Peyer's patch (tissue), 4 donors: Measurements from ENCODE around the gene CDKN2B. TPM values are rescaled to one million over a fixed set of nuclear protein-coding genes. Genes with fewer than 3 reads are reported as not detected.

ENCODE experiments used
- DNase-seq, 3 donors: peaks; one replicate each; pipeline ENCODE4 v3.0.0-alpha.2; 2017 to 2019
- H3K27ac ChIP-seq, 4 donors: fragments of 200-600 bp; sonication (generic); one replicate each; pipeline ENCODE4 v1.5.1; 2016 to 2019
- H3K27me3 ChIP-seq, 2 donors: fragments of 200-600 bp; sonication (generic); one replicate each; pipeline ENCODE4 v1.5.1; 2019
- H3K36me3 ChIP-seq, 3 donors: fragments of 200-600 bp; sonication (generic); one replicate each; pipeline ENCODE4 v1.5.1; 2016 to 2019
- H3K4me1 ChIP-seq, 4 donors: fragments of 200-600 bp; sonication (generic); one replicate each; pipeline ENCODE4 v1.5.1; 2016 to 2019
- H3K4me3 ChIP-seq, 4 donors: fragments of 200-600 bp; sonication (generic); 1 replicate in 3 of 4; 2 replicates in 1 of 4; pipeline ENCODE4 v1.5.1; 2016 to 2019; ENCODE audit warnings: mild to moderate bottlenecking in 1 of 4
- H3K9me3 ChIP-seq, 4 donors: fragments of 200-600 bp; sonication (generic); one replicate each; pipeline ENCODE4 v1.5.1; 2016 to 2019; ENCODE audit warnings: mild to moderate bottlenecking in 1 of 4
- CTCF ChIP-seq, 6 experiments: fragments of 450-650 bp in 4 of 6; fragments of 200-600 bp in 2 of 6; sonication (generic) in 1 of 6; IDR thresholded peaks; one replicate each; pipeline ENCODE4 v1.5.1; 2017 to 2019; ENCODE audit warnings: antibody characterized with exemption in 6 of 6, mild to moderate bottlenecking in 3 of 6, moderate library complexity in 1 of 6
- POLR2A ChIP-seq, 2 donors: fragments of 450-650 bp; IDR thresholded peaks; one replicate each; pipeline ENCODE4 v1.5.1; 2017; ENCODE audit warnings: antibody characterized with exemption in 2 of 2, mild to moderate bottlenecking in 2 of 2, moderate library complexity in 2 of 2
- total RNA-seq, 4 donors: library from RNA; depleted of rRNA; stranded (reverse); fragments of >200 nt; gene quantifications; one replicate each; pipeline ENCODE4 v1.1.0, GENCODE V29; 2016

CDKN2B gene
- total RNA-seq, 4 donors from 2014 or later: 15.7 to 375 (median 228) TPM

- H3K4me1 ChIP-seq: peaks cover 0 to 10% (median 0%) of the 10 kb centered on the region in 4 donors
- H3K4me3 ChIP-seq: peak overlapping the region in 1 of 4 donors; percentile 84
Observed at GRCh38 chr9:21993007-21993406, 16.1 kb downstream of the CDKN2B start.

GRCh38 chr9:21991072-21991959 lies 17.8 kb downstream of the CDKN2B start:
- H3K4me1 ChIP-seq: peaks cover 0 to 10% (median 0%) of the 10 kb centered on the region in 4 donors
- no peaks in the 10 kb centered on the region for H3K36me3 ChIP-seq
- peaks cover 0 to 4% of the 10 kb centered on the region in 2 donors for H3K27me3 ChIP-seq
- H3K9me3 ChIP-seq: no peaks in the 10 kb centered on the region
- H3K27ac ChIP-seq: no peak overlapping the region
- no peak for TF ChIP-seq POLR2A (IDR thresholded peaks at IDR 0.05)
- H3K4me3 ChIP-seq: no peak overlapping the region
- no peak for DNase-seq

More at GRCh38 chr9:21993007-21993406, 16.1 kb downstream of the CDKN2B start:
- TF ChIP-seq POLR2A (IDR thresholded peaks at IDR 0.05) (no peak), CTCF (IDR thresholded peaks at IDR 0.05) (no peak)
- Histone ChIP-seq H3K27me3 (peaks cover 0 to 4% of the 10 kb centered on the region in 2 donors), H3K27ac (no peak overlapping the region), H3K36me3 (no peaks in the 10 kb centered on the region), H3K9me3 (no peaks in the 10 kb centered on the region)
- DNase-seq: no peak

GRCh38 chr9:21989440-21990189 lies 19.5 kb downstream of the CDKN2B start:
- no peak overlapping the region for H3K27ac ChIP-seq
- no peak for DNase-seq
- H3K4me1 ChIP-seq: peaks cover 0 to 10% (median 0%) of the 10 kb centered on the region in 4 donors
- no peak for TF ChIP-seq POLR2A (IDR thresholded peaks at IDR 0.05)
- TF ChIP-seq CTCF (IDR thresholded peaks at IDR 0.05): no peak
- H3K27me3 ChIP-seq: peaks cover 0 to 4% of the 10 kb centered on the region in 2 donors
- no peak overlapping the region for H3K4me3 ChIP-seq
- H3K36me3 ChIP-seq: no peaks in the 10 kb centered on the region
- H3K9me3 ChIP-seq: no peaks in the 10 kb centered on the region

- no peaks in the 10 kb centered on the region for H3K9me3 ChIP-seq
- H3K4me1 ChIP-seq: peaks cover 0 to 1% (median 0%) of the 10 kb centered on the region in 4 donors
- peaks cover 0 to 4% of the 10 kb centered on the region in 2 donors for H3K27me3 ChIP-seq
- TF ChIP-seq CTCF (IDR thresholded peaks at IDR 0.05) (no peak), POLR2A (IDR thresholded peaks at IDR 0.05) (no peak)
- no peaks in the 10 kb centered on the region for H3K36me3 ChIP-seq
- H3K4me3 ChIP-seq: no peak overlapping the region
- no peak overlapping the region for H3K27ac ChIP-seq
- DNase-seq: no peak
Observed at GRCh38 chr9:21988056-21988990, 20.8 kb downstream of the CDKN2B start.

GRCh38 chr9:21985964-21986667 lies 23.0 kb downstream of the CDKN2B start:
- Histone ChIP-seq H3K4me1 (no peaks in the 10 kb centered on the region), H3K27me3 (peaks cover 0 to 4% of the 10 kb centered on the region in 2 donors), H3K27ac (no peak overlapping the region), H3K36me3 (no peaks in the 10 kb centered on the region), H3K9me3 (no peaks in the 10 kb centered on the region), H3K4me3 (no peak overlapping the region)
- no peak for DNase-seq
- no peak for TF ChIP-seq POLR2A (IDR thresholded peaks at IDR 0.05)
- no peak for TF ChIP-seq CTCF (IDR thresholded peaks at IDR 0.05)
